Midbrain (tissue), 1 donor: ENCODE results near the gene CDK14.

Experiments
- DNase-seq: peaks from one replicate; lab custom pipeline; 2025; lab: John Stamatoyannopoulos, UW

Gene CDK14

DNA sequence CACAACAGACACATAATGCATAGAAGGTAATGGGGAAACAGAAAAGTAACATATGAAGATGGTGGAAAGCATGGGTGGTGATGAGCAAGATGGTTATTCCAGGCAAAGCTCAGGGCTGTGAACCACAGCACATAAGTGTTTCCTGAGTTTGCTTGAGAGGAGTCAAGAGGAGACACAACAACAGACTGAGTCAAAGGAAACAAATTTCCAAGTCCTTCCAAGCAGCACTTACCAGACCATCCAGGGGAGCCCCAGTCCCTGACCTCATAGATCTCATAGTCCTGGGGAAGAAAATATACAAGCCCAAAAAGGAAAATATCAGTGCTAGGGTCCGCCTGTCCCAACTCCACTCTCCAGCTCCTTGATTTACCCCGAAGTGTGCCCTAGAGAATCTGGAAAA, 451.5 kb downstream of the CDK14 start:
- DNase-seq = no peak

- DNase-seq = no peak
Measured at GRCh38 chr7:91050677-91051076, 454.6 kb downstream of the CDK14 start.

- no peak for DNase-seq
Measured at GRCh38 chr7:91051966-91052365, 455.8 kb downstream of the CDK14 start.

DNA sequence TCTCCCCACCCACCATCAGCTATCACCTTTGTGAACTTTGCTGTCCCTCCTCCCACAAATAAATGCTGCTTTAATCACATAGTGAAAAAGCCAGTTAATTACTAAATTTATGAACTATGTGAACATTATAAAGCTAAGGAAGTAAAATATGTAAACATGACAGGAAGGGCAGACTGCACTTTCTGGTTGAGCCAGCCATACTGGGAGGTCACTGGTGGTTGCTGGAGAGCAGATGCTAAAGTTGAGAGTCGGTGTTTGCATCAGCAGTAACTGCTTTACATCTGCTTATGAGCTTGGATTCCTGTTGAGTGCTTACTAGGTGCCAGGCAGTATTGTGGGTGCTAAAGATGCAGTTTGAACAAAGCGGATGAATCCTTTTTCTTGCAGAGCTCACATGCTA, 458.3 kb downstream of the CDK14 start:
- no peak for DNase-seq

DNA sequence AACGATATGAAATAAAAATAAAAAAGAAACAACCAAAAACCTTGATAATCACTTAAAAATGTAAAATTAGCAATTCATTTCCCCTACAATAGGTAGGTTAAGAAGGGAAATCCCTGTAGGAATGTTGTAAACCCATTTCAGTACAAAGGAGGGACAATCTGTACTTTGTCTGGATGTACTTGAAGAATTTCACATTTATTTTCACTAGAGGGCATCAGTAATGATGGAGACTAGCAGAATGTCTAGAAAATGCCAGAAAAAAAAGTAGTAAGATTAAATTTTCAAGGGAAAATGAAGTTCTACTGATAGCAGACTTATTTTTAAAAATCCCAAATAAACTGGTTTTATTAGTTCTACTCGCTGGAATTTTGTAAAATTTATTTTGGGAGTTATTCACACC, 459.1 kb downstream of the CDK14 start:
- no peak for DNase-seq

DNA sequence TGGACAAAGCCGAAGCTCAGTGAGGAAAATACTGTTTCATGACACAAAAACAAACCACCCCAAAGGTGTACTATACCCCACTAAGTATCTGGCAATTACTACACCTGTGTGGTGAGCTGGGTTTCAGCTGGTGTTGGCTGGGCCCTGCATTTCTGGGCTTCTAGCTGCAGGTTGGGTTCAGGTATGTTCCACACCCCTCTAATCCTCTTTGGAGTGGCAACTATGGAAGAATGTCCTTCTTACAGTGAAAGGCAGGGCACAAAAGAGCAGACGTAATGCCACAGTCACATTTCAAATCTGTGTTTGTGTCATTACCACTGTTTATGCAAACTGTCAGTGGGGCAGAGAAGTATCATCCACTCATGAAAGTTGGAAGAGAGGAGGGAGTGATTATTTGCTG, 466.6 kb downstream of the CDK14 start:
- DNase-seq = no peak

- DNase-seq = no peak
Measured at GRCh38 chr7:91064052-91064451, 467.9 kb downstream of the CDK14 start.

DNA sequence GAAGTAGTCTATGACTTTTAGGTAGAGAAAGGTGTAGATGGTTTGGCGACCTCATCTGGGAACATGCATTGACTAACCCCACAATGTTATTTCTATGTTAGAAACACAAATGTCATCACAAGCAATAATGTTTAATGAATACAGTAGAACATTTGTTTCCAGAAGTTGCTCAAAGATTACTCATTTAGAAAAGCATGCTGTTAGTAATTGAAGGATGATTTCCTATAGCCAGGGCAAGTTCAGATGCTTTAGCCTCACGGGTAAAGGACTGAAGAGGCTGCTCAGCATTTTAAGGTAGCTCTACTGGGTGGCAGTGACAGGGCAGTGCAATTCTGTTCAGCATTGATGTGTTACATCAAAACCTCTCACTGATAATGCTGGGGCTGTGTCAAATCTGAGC, 468.8 kb downstream of the CDK14 start:
- no peak for DNase-seq

GRCh38 chr7:91066627-91067026, 470.5 kb downstream of the CDK14 start:
- no peak for DNase-seq

GRCh38 chr7:91067242-91067641, 471.1 kb downstream of the CDK14 start:
- no peak for DNase-seq

- DNase-seq = no peak
Measured at GRCh38 chr7:91068136-91068795, 472.1 kb downstream of the CDK14 start.

GRCh38 chr7:91069146-91069545, 473.0 kb downstream of the CDK14 start:
- DNase-seq = no peak

DNA sequence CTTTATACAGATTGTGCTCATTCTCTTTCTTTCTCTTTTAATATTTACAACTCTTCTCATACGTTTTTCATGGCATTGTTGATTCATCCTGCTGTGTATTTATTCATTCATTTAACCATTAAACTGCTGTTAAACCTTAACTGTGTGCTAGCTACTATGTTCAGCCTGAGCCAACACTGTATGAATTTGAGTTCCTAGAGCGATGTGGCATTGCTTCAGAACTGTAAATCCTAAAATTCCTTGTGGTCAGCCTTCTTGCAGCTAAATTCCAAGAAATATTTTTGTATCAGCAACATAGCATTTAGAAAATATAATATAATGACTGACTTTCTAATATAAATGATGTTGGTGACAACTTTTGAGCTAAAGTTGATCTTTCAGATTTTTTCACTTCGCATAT, 483.4 kb downstream of the CDK14 start:
- DNase-seq = no peak

GRCh38 chr7:91080351-91080750, 484.2 kb downstream of the CDK14 start:
- DNase-seq = no peak

- DNase-seq = no peak
Measured at GRCh38 chr7:91082038-91082437, 485.9 kb downstream of the CDK14 start.

DNA sequence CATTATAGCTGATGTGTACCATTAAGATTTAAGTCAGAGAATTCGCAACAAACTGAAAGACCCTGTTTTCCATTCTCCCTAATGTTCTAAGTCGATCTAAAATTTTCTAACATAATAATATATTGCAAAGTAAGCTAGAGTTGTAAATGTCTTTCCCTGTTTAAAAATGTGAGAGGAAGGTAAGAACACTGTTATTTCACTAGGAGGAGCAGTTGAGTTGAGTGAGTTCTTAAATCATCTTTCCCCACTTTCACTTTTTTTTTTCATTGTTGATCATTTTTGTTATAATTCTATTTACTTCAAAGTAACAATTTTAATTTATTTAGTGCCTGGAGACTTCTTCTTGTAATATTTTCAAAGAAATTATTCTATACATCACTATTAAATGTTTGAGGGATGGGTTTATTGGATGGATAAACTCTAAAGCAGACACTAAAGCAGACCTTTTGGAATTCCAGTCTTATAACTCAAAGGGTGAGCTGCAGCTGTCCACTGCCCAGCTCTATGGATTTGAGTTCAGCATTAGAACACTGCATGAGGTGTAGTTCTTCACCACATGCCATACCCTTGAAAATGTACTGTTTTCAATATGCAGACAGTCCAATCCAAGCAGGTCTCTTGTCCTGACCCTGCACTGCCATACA, 486.9 kb downstream of the CDK14 start:
- peak; percentile 28 for DNase-seq

DNA sequence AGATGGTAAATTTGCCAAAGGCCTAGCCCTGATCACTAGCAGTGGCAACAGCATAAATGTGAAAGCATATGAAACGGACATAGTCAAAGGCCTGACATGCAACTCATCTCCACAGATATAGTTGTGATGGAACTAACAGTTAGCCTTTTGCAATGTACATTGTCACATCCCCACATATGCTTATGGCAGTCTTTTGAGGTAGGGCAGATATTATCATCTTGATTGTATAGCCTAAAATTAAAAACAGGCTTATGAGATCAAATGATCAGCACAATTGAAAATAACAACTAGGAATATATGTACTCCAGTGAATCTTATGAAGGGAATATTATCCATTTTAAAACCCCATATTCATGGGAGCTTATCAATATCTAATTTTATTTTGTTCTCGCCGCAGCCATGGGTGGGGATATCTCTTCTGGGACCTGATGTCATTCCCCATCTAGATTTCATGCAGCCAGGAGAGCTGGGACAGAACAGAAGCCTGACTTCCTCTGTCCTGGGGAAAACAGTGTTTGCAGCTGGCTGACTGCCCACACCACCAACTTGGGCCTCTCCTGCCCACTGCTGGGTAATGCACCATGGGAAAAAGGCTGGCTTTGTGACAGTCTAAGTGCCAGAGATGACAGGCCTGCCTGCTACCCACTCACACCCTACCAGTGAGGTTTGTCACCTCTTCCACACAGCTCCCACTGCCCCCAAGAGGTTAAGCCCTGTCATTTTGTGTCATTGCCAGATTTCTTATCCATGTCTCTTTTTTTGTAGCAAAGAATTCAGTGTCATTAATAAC, 487.9 kb downstream of the CDK14 start:
- peak; percentile 2 for DNase-seq

GRCh38 chr7:91085175-91085574, 489.1 kb downstream of the CDK14 start:
- DNase-seq = no peak

- no peak for DNase-seq
Measured at GRCh38 chr7:91086200-91086599, 490.1 kb downstream of the CDK14 start.

- DNase-seq = no peak
Measured at GRCh38 chr7:91088156-91088555, 492.0 kb downstream of the CDK14 start.

GRCh38 chr7:91088691-91089090, 492.6 kb downstream of the CDK14 start:
- no peak for DNase-seq

DNA sequence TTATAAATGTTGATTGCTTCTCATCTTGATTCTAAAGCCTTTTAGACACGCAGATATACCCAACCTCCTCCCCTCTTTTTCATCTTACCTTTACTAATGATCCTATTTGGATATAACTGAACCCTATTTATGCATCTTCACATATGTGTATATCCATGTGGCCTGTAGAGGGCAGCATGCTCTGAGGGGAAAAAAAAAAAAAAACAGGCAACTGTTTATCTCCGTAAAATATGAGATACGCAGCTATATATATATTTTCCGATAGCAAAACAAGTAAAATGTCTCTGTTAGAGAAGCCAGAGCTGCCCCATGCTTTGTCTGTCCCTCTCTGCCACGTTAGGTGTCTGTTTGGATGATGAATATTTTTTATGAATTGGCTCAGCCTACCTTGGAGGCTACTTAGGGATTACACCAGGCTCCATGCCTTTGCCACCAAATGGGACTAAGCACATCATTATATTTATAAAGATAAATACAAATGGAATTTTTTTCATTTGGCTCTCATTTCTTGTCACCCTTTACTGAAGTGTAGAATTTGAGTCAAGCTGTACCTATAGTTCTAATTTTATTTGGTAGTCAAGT, 493.4 kb downstream of the CDK14 start:
- peak; percentile 25 for DNase-seq

GRCh38 chr7:91090684-91091083, 494.6 kb downstream of the CDK14 start:
- DNase-seq = no peak
